Right ventricle myocardium superior (tissue), 1 donor: ENCODE measurements around the gene PRMT7. TPM values are rescaled to one million over a fixed set of nuclear protein-coding genes. Genes with fewer than 3 reads are reported as not detected.
A peak's percentile ranks its signal among the peaks of the same experiment; 100 is the strongest.

Experiments
- ATAC-seq: fragments of 200-7000 bp; cut with Tn5 transposase; one replicate; pipeline ENCODE4 v1.9.1; 2020; ENCODE audit warnings: mild to moderate bottlenecking; ENCODE audit not compliant: poor library complexity
- DNase-seq: peaks from one replicate; pipeline ENCODE4 v3.0.0-alpha.2; 2020
- intact Hi-C: fragments of 100-400 bp; cut with DNase I; formaldehyde crosslinking; loops from one replicate; pipeline ENCODE4 v1.11.2; 2022
- total RNA-seq: library from RNA; stranded (reverse); fragmentation: NEBNext Ultra II Directional; extraction: Animal tissue kit (Norgen Biotek cat#: 25700); gene quantifications from one replicate; pipeline ENCODE4 v1.2.1, GENCODE V29; 2021
- donor health status: DM: no; HTN: yes; CAD: no; lungs with severe emphysema.

Gene PRMT7
- total RNA-seq, 1 donor from 2014 or later: 28.1 TPM

DNA sequence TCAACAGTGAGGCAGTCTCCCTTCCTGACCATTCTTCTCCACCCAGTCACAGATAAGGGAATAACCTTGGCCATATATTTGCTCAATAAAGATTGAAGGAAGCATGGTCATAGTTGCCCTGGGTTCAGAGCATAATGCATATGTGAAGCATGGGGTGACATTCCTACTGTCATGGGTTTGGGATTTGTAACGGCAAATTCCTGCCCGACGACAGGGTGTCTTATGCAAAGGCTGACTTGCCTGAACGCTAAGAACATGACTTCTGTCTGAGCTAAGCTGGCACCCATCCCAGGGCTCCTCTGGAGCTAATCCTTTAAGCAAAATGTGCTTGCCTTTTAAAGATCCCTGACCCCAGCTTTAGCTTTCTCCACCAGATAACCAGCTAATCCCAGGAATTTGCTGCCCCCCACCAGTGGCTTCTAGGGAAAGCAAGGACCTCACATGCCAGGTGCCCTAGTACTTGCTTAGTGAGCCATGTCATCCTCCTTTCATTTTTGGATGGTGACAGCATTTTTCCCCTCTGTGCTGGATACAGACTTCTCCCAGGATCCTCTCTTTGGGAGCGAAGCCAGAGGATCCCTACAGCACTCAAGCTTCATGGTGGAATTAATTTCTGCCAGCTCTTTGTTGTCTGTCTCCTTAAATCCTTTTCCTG, 11.8 kb upstream of the PRMT7 start:
- DNase-seq: peak; percentile 79
- ATAC-seq: peak; percentile 50
- intact Hi-C loops: no loop called here

DNA sequence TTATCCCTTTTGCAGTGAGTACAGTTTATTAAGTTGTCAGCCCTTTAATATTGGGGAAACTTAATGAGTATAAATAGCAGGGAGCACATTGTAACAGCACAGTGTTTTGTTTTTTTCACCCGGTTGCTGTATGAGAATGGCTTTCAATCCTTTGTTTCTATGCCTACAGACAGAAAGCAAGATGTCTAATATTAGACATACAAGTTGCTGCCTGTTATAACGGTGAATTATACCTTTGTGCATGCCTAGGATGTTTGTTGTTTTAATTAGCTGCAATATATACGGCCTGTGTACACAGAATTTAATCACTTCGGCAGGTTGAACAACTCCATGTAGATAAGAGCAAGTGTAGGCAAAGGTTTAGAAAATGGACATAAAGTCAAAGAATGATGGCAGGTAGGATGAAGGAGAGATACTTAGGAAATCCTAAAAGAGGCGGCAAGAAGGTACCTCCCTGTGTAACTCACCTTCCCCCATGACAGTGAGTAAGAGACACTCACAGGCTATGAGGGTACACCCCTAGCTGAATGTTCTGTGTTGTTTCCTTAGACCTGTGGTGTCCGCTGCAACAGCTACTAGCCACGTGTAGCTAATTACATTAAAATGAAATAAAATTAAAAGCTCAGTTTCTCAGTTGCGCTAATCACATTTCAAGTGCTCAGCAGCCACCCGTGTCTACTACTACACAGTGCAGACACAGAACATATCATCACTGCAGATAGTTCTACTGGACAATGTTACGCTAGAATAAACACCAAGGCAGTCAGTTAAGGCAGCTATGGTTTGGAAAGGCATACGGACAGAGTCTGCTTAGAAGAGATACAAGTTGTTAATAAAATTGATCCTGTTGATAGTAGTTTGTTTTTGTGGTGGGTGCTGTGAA, 11.0 kb upstream of the PRMT7 start:
- ATAC-seq: peak; percentile 23
- intact Hi-C loops: no loop called here

DNA sequence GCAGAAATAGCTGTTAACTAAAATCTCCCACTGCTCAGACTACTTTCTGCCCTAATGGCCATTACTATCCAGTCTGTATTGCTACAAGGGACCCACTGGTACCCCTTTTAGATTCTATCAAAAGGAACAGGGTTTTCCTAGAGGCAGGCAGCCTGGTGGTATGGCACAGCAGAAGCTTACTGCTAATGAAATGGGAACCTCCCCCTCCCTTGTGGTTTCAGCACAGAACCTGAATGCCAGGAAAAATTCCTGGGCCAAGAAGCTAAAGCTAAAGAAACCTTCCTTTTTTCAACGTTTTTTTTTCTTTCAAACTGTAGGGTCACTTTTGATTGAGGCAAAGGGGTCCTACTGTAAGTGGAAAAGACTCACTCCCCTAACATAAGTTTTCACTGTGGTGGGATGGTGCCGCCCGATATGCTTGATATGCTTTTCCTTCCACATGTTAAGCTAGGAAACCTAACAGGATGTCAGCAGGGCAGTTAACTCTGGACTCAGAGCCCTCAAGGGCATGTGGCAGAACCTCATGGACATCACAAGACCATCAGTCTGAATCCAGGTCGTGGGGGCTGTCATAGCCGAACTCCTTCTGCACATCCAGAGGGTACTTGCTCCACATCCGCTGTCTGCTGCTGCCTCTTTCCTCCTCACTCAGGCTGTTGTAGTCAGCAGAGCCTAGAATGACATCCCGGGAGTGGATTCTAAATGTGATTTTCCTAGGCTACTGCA, 9.9 kb upstream of the PRMT7 start:
- DNase-seq (no peak), ATAC-seq (no peak)
- intact Hi-C loops: no loop called here

More for the DNA sequence above, 11.0 kb upstream of the PRMT7 start:
- DNase-seq: no peak

GRCh38 chr16:68306633-68307032, 4.2 kb upstream of the PRMT7 start:
- ATAC-seq: no peak
- no peak for DNase-seq
- intact Hi-C loops: no loop called here

GRCh38 chr16:68309799-68310198, 1.0 kb upstream of the PRMT7 start:
- DNase-seq: no peak
- intact Hi-C loops: loop anchor here (5.0 kb wide), 1 partner anchor 47 kb away; the partner anchor contains the start of gene SLC7A6
- no peak for ATAC-seq

DNA sequence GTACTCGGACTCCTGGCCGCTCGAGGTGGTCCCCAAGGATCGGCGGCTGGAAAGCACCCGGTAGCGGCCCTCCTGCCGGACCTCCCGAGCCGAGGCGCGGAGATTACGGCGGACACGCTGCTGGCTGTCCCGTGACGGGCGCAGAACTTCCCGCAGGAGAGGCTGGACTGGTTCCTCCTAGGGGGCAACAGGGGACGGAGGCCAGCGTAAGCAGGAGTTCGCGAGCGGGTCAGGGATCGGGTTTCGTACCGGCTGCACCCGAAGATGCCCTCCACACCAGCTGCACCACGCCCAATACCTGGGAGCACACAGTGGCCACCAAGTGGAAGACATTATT, 414 bp upstream of the PRMT7 start:
- intact Hi-C loops: loop anchor here (5.0 kb wide), 1 partner anchor 48 kb away; the partner anchor contains the start of gene SLC7A6
- ATAC-seq (peak; percentile 48), DNase-seq (no peak)

GRCh38 chr16:68313116-68313515, 2.3 kb downstream of the PRMT7 start:
- intact Hi-C loops: loop anchor here (5.0 kb wide), 1 partner anchor 51 kb away; the partner anchor contains the start of gene SLC7A6
- no peak for ATAC-seq
- no peak for DNase-seq

DNA sequence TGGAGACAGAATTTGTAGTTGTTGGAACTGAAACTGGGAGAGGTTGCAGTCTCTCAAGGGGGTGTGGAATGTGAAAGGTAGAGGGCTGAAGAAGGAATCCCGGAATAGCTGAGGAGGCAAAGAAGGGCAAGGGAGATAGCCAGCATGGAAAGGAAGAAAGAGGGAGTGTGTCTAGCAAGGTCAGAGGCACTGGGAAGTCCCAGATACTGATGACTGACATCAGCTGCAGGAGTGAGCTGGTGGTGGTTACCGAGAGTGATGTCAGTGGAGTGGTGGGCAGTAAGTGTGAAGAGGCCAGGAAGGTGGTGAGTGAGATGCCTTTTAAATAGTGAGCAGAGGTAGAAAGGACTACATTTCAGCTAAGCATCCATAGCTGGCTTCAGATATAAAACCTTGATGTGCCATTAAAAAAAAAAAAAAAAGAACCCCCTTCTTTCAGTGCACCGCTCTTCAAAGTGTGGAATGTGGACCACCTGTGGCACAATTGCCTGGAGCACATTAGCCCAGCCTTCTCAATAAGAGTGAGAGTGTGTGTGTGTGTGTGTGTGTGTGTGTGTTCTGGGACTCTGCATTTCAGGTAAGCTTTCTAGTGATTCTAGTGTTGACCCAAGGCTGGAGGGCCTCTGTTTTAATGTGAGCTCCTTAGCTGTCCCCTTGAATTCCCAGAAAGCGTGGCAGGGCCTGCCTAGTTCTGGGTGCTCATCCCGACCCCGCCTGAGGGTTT, 8.5 kb downstream of the PRMT7 start:
- intact Hi-C loops: no loop called here
- no peak for DNase-seq
- no peak for ATAC-seq

DNA sequence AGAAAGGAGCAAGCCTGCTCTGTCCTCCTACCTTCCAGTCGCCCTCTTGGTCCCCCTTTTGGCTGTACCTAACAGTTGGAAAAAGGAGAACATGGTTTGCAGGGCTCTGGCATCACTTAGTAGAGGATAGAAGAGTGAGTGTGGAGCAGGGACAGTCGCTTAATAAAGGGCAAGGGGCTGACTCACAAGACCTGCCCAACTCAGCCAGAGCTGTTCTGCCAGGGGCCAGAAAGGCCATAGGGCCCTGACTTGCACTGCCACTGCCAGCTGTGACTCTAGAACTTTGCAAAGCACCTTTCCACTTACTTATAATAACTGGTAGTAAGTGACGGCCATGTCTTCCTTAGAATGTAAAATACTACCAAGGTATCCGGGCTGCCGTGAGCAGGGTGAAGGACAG, 13.5 kb downstream of the PRMT7 start:
- ATAC-seq (no peak), DNase-seq (no peak)
- intact Hi-C loops: no loop called here

- ATAC-seq: no peak
- intact Hi-C loops: no loop called here
Observed at GRCh38 chr16:68324780-68325357, 14.1 kb downstream of the PRMT7 start.

DNA sequence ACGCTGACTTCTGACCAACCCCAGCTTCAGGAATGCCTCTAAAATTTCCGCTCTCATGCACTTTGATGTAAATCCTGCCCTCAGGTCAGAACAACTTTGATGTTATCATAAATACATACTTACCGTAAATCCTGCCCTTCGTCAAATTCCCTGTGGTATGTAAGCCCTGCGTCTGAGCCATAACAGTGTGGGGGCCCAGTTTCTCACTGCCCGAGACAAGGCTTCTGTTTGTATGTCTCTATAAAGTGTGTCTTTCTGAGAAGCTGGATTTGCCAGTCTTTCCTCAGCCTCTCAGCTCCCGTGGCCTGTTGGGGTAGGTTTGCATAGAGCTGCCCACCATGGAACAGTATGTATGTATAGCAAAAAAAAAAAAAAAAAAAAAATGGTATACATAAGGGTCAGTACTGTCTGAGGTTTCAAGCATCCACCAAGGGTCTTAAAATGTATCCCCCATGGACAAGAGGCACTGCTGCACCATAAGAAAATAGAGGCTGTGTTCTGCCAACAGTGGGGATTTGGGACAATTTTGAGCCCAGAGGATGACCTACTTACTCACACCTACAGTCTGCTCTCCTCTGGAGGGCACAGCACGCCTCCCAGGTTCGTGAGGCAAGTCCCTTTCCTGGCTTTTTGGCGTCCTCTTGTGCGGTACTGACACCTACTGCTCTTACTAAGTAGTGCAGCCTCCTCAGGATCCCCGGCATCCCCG, 17.5 kb downstream of the PRMT7 start:
- ATAC-seq: peak; percentile 94
- intact Hi-C loops: loop anchor here (2.0 kb wide), 2 partner anchors 66 to 90 kb away; no protein-coding TSS in a partner anchor
- peak; percentile 82 for DNase-seq

More at GRCh38 chr16:68324780-68325357, 14.1 kb downstream of the PRMT7 start:
- DNase-seq: no peak

- intact Hi-C loops: loop anchor here (2.0 kb wide), 2 partner anchors 66 to 90 kb away; no protein-coding TSS in a partner anchor
- DNase-seq (no peak), ATAC-seq (no peak)
Observed at GRCh38 chr16:68328860-68329390, 18.1 kb downstream of the PRMT7 start.

GRCh38 chr16:68331879-68332410, 21.1 kb downstream of the PRMT7 start:
- ATAC-seq (no peak), DNase-seq (no peak)
- intact Hi-C loops: no loop called here

DNA sequence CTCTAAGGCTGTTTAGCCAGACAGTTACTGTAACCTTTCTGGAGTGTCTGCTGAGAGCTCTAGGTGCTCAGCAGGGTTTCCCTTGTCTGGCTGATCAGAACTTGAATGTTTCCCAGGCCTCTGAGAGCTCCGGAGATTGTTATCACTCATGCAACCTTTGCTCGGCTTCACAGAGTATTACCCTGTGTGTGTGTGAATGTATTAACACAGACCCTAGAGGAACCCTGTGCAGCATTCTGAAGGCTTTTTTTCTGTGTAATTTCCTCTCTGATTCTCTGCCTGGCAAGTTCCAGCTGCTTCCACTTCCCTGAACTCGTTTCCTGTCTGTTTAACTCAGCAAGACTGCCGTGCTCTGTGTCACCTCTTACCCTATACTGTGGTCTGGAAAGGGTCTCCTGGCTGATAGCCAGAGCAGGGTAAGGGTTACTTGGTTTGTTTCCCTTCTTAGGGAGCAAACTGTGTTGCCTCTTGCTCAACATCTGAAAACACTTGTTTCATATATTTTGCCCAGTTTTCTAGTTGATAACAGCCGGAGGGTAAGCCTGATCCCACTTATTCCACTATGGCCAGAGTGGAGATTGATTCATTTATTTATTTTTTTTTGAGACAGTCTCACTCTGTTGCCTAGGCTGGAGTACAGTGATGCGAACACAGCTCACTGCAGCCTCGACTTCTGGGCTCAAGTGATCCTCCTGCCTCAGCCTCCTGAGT, 21.7 kb downstream of the PRMT7 start:
- DNase-seq: no peak
- intact Hi-C loops: no loop called here
- peak; percentile 46 for ATAC-seq

GRCh38 chr16:68335175-68335574, 24.4 kb downstream of the PRMT7 start:
- ATAC-seq: no peak
- DNase-seq: no peak
- intact Hi-C loops: no loop called here

- no peak for ATAC-seq
- no peak for DNase-seq
- intact Hi-C loops: no loop called here
Observed at GRCh38 chr16:68338326-68339119, 27.7 kb downstream of the PRMT7 start.
